Bronchial epithelial cell (primary cell): Measurements from ENCODE around the gene GRIA4. TPM values are rescaled to one million over a fixed set of nuclear protein-coding genes. Genes with fewer than 3 reads are reported as not detected.
A peak's percentile ranks its signal among the peaks of the same experiment; 100 is the strongest.
"Not testable (repeated sequence)": the region's sequence is repeated elsewhere in the genome, so short reads cannot be mapped to it uniquely, and the experiment has no call there.

ENCODE experiments used
- DNase-seq: peaks from one replicate; pipeline ENCODE4 v3.0.0-alpha.2; 2010; ENCODE audit warnings: low read depth
- FAIRE-seq: peaks from 2 replicates; lab custom pipeline; 2011; peaks lifted over from hg19 to GRCh38; lab: Jason Lieb, UNC
- H3K27me3 ChIP-seq: 2 replicates; pipeline ENCODE4 v1.5.1; 2011; ENCODE audit warnings: low read length; ENCODE audit not compliant: control insufficient read depth, insufficient read depth
- H3K36me3 ChIP-seq: 2 replicates; pipeline ENCODE4 v1.5.1; 2011; ENCODE audit warnings: low read length; ENCODE audit not compliant: control insufficient read depth, insufficient read depth
- H3K4me3 ChIP-seq: 2 replicates; pipeline ENCODE4 v1.5.1; 2011; ENCODE audit warnings: mild to moderate bottlenecking, low read depth, low read length, control low read depth
- total RNA-seq: library from RNA; depleted of rRNA; stranded (reverse); fragments of >200 nt; gene quantifications from 2 replicates; pipeline ENCODE4 v1.2.1, GENCODE V29; 2014
- TF ChIP-seq, protein P1 (sequence below): IDR thresholded peaks from 2 replicates; pipeline ENCODE4 v1.5.1; 2011; ENCODE audit warnings: mild to moderate bottlenecking, moderate library complexity, low read length, control low read depth, inconsistent platforms; ENCODE audit not compliant: insufficient read depth, severe bottlenecking

Gene GRIA4
- total RNA-seq, 1 donor from 2014 or later = not detected

DNA sequence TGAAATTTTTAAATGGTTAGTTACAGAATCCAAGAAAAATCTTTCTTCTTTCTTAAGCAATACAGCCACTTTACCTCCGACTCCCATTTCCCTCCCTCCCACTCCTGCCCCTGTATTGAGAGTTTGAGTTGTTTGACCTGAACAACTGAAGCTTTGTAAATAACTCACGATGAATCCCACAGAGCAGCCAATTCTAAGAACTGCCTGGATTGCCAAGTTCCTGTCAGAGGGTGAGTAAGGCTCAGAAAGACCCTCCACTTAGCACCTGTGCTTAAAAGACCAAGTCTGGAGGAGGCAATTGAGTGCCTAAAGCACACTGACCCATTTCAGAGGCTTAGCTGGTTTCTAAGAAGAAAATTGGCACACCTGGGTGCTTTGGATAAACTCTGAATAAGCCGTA is 253.7 kb downstream of the GRIA4 start:
- DNase-seq (no peak), FAIRE-seq (no peak)
- H3K36me3 ChIP-seq = no peaks in the 10 kb centered on the region
- no peak overlapping the region for H3K4me3 ChIP-seq
- TF ChIP-seq, protein P1, sequence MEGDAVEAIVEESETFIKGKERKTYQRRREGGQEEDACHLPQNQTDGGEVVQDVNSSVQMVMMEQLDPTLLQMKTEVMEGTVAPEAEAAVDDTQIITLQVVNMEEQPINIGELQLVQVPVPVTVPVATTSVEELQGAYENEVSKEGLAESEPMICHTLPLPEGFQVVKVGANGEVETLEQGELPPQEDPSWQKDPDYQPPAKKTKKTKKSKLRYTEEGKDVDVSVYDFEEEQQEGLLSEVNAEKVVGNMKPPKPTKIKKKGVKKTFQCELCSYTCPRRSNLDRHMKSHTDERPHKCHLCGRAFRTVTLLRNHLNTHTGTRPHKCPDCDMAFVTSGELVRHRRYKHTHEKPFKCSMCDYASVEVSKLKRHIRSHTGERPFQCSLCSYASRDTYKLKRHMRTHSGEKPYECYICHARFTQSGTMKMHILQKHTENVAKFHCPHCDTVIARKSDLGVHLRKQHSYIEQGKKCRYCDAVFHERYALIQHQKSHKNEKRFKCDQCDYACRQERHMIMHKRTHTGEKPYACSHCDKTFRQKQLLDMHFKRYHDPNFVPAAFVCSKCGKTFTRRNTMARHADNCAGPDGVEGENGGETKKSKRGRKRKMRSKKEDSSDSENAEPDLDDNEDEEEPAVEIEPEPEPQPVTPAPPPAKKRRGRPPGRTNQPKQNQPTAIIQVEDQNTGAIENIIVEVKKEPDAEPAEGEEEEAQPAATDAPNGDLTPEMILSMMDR = no peak
- no peaks in the 10 kb centered on the region for H3K27me3 ChIP-seq

DNA sequence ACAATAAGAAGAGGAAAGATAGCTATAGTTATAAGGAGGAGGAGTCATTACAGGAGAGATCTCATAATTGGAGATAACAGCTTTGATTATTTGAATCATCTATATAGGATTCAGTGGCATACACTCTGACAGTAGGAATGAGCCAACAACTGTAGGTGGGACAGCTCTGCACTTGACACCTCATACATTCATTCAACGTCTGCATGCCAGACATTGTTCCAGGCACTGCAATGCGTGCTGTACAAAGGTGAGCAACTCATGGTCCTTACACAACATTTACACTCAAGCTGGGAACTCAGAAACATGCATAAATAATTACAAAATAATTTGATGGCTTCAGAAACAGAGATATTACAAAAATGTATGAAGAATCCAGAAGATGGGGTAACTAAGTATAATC is 257.9 kb downstream of the GRIA4 start:
- TF ChIP-seq, protein P1 = no peak
- FAIRE-seq = no peak
- DNase-seq = peak; percentile 63
- H3K27me3 ChIP-seq = no peaks in the 10 kb centered on the region
- H3K4me3 ChIP-seq = no peak overlapping the region
- no peaks in the 10 kb centered on the region for H3K36me3 ChIP-seq

DNA sequence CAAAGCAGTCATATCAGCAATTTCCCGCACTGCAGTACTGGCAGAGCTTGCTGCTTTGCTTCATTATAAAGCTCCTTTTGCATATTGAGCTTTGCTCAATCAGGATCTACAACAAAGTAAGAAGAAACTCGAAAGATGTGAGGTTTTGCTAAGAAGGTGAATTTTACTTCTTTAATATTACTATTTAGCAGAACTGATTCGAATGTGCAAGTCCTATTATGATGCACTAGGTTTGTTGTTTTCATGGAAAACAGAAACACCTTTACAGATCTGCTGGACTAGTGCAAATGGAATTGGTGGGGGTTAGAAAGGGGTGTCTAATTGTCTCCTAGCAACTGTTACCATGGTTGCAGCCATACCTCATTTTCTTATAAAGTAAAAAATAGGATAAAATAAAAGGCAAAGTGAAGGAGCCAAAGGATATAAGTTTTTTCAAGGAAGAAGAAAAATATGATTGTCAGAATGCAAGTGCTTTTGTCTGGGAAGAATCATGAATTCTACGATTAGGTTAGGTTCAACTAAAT is 259.0 kb downstream of the GRIA4 start:
- FAIRE-seq (no peak), DNase-seq (no peak)
- Histone ChIP-seq H3K4me3 (no peak overlapping the region), H3K36me3 (no peaks in the 10 kb centered on the region), H3K27me3 (no peaks in the 10 kb centered on the region)
- TF ChIP-seq, protein P1 = no peak

DNA sequence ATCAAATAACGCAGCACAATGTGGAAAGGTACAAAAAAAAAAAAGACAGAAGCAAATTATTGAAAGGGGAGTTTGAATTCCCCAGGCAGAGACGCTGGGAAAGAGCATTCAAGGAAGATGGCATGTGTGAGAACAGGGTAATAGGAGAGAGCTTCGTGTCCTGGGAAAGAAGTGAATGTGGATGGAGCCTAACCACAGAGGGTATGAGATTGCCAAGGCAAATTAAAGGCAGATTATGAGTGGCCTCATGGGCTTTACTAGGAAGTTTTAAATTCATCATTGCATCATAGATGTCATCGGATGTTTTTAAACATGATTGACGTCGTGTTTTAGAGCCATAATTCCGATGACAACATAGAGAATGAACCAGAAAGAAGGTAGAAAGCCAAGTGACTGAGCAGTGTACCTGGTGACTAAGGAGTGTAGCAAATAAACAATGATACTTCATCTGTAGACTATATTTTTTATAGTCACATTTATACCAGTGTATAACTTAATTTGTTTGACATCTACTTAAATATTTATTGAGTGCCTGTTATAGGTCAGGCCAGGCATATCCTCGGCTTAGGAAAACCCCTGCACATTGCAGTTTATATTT is 260.7 kb downstream of the GRIA4 start:
- H3K27me3 ChIP-seq = no peaks in the 10 kb centered on the region
- DNase-seq = no peak
- no peaks in the 10 kb centered on the region for H3K36me3 ChIP-seq
- no peak overlapping the region for H3K4me3 ChIP-seq
- TF ChIP-seq, protein P1 = no peak
- FAIRE-seq = no peak

DNA sequence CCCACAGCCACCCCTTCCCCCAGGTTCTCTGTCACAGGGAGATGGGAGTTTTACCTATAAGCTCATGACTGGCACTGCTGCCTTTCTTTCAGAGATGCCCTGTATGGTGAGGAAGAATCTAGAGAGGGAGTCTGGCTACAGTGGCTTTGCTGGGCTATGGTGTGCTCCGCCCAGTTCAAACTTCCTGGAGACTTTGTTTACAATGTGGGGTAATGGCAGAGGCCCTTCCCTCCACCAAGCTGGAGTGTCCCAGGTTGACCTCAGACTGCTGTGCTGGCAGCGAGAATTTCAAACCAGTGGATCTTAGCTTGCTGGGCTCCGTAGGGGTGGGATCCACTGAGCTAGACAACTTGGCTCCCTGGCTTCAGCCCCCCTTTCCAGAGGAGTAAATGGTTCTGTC is 268.6 kb downstream of the GRIA4 start:
- TF ChIP-seq, protein P1 = no peak
- no peak for FAIRE-seq
- no peaks in the 10 kb centered on the region for H3K27me3 ChIP-seq

DNA sequence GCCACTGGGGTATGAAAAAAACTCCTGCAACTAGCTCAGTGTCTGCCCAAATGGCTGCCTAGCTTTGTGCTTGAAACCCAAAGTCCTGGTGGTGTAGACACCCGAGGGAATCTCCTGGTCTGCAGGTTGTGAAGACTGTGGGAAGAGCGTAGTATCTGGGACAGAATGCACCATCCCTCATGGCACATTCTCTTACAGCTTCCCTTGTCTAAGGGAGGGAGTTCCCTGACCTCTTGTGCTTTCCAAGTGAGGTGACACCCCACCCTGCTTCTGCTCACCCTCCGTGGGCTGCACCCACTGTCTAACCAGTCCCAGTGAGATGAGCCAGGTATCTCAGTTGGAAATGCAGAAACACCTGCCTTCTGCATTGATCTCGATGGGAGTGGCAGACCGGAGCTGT is 269.1 kb downstream of the GRIA4 start:
- not testable (repeated sequence) for FAIRE-seq, H3K4me3 ChIP-seq, DNase-seq, H3K27me3 ChIP-seq, H3K36me3 ChIP-seq

More for the DNA sequence above, 268.6 kb downstream of the GRIA4 start:
- Histone ChIP-seq H3K36me3 (no peaks in the 10 kb centered on the region), H3K4me3 (no peak overlapping the region)
- no peak for DNase-seq
